Activated CD4-positive, CD25-positive, alpha-beta regulatory T cell (primary cell): ENCODE results near the gene TNFRSF6B.
A peak's percentile ranks its signal among the peaks of the same experiment; 100 is the strongest.
"Not testable (repeated sequence)": the region's sequence is repeated elsewhere in the genome, so short reads cannot be mapped to it uniquely, and the experiment has no call there.

Experiments used
- DNase-seq, 4 experiments: peaks; one replicate each; lab custom pipeline; 2025; lab: John Stamatoyannopoulos, UW

The TNFRSF6B gene

GRCh38 chr20:63709149-63709527 lies 12.7 kb downstream of the TNFRSF6B start:
- no peak for DNase-seq

GRCh38 chr20:63711085-63711645 lies 14.7 kb downstream of the TNFRSF6B start:
- no peak for DNase-seq

GRCh38 chr20:63712191-63712590 lies 15.7 kb downstream of the TNFRSF6B start:
- DNase-seq = no peak

- no peak for DNase-seq
Measured at GRCh38 chr20:63714858-63715257, 18.4 kb downstream of the TNFRSF6B start.

- DNase-seq = no peak
Measured at GRCh38 chr20:63718996-63719395, 22.5 kb downstream of the TNFRSF6B start.

- DNase-seq = not testable (repeated sequence)
Measured at GRCh38 chr20:63722967-63723622, 26.6 kb downstream of the TNFRSF6B start.

- DNase-seq = not testable (repeated sequence)
Measured at GRCh38 chr20:63730189-63730733, 33.8 kb downstream of the TNFRSF6B start.

- DNase-seq = no peak
Measured at GRCh38 chr20:63731410-63731809, 35.0 kb downstream of the TNFRSF6B start.

GRCh38 chr20:63732118-63733095 lies 36.0 kb downstream of the TNFRSF6B start:
- no peak for DNase-seq

GRCh38 chr20:63733117-63733516 lies 36.7 kb downstream of the TNFRSF6B start:
- DNase-seq = no peak

- no peak for DNase-seq
Measured at GRCh38 chr20:63733579-63734081, 37.2 kb downstream of the TNFRSF6B start.

- DNase-seq = no peak
Measured at GRCh38 chr20:63734111-63734945, 37.9 kb downstream of the TNFRSF6B start.

- DNase-seq = no peak
Measured at GRCh38 chr20:63734946-63735858, 38.8 kb downstream of the TNFRSF6B start.

- DNase-seq = peak in 3 of 4 experiments; percentile 26 to 70 (median 66)
Measured at GRCh38 chr20:63735859-63736718, 39.6 kb downstream of the TNFRSF6B start, which contains the start of gene LIME1. LIME1 (plus strand) TSS chr20:63736664; CDS start chr20:63737550, 886 bp downstream.

- peak in 1 of 4 experiments; percentile 27 for DNase-seq
Measured at GRCh38 chr20:63736893-63737694, 40.6 kb downstream of the TNFRSF6B start.

GRCh38 chr20:63737695-63737944 lies 41.2 kb downstream of the TNFRSF6B start:
- DNase-seq = no peak

- no peak for DNase-seq
Measured at GRCh38 chr20:63737945-63738686, 41.7 kb downstream of the TNFRSF6B start.

GRCh38 chr20:63738687-63739129 lies 42.3 kb downstream of the TNFRSF6B start:
- no peak for DNase-seq
